Measurements from ENCODE around the gene SLC17A3.

DNA sequence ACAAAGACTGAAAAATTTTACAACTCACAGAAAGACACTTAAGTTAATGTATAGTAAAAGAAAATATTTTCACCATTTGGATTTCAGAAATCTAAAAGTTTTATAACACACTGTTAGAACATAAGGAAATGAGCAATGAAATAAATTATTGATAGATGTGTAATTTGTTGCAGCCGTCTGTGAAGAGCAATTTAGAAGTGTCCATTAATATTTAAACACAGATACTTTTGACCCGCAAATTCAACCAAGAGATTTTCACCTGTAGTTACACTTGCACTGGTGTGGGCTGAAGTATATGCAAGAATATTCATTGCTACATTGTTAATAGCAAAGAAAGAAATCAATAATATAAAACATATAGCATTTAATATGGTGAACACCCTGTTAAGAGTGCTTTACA, 14.6 kb upstream of the SLC17A3 start:
- no peak for TF ChIP-seq CTCF (IDR thresholded peaks at IDR 0.05)
- no peak for TF ChIP-seq POLR2A (IDR thresholded peaks at IDR 0.05)
